GM12878 (cell line): Measurements from ENCODE around the gene CDC37. TPM values are rescaled to one million over a fixed set of nuclear protein-coding genes. Genes with fewer than 3 reads are reported as not detected.

Source experiments
- ATAC-seq: fragments of 200-7000 bp; cut with Tn5 transposase; 3 replicates; pipeline ENCODE4 v1.9.1; 2020; ENCODE audit warnings: mild to moderate bottlenecking, moderate library complexity
- BruUV-seq: library from RNA; stranded (reverse); fragments of 400-500 nt; replicated peaks from 2 replicates; lab custom pipeline; 2021; lab: Mats Ljungman, UMichigan
- CTCF ChIA-PET: fragments of 300-600 bp; sonication (Branson Sonifier 250); formaldehyde crosslinking; extraction: SDS; loops from one replicate; lab custom pipeline; 2021; ENCODE audit warnings: inconsistent platforms; lab: Yijun Ruan, JAX
- POLR2A ChIA-PET: fragments of 350-600 bp; formaldehyde crosslinking; extraction: SDS; loops from one replicate; lab custom pipeline; 2021; ENCODE audit warnings: inconsistent platforms; lab: Charles Lee
- RAD21 ChIA-PET: fragments of 300-600 bp; sonication (Branson Sonifier 250); formaldehyde crosslinking; loops from one replicate; lab custom pipeline; 2023; ENCODE audit warnings: antibody characterized with exemption; ENCODE audit not compliant: unreplicated experiment; lab: Charles Lee
- SMC1A ChIA-PET: fragments of 300-600 bp; sonication (Branson Sonifier 250); formaldehyde crosslinking; loops from one replicate; lab custom pipeline; 2023; ENCODE audit not compliant: unreplicated experiment, uncharacterized antibody; lab: Charles Lee
- DNase-seq: peaks from one replicate; pipeline ENCODE4 v3.0.0-alpha.2; 2011; ENCODE audit warnings: low read depth, low spot score
- FAIRE-seq: peaks from 3 replicates; lab custom pipeline; 2011; peaks lifted over from hg19 to GRCh38; lab: Jason Lieb, UNC
- H2AFZ ChIP-seq: 2 replicates; pipeline ENCODE4 v1.6.0; 2011; ENCODE audit warnings: low read depth, low read length, control low read depth; ENCODE audit not compliant: control insufficient read depth
- H3K27ac ChIP-seq: 2 replicates; pipeline ENCODE4 v1.5.1; 2011; ENCODE audit warnings: control low read depth; ENCODE audit not compliant: control insufficient read depth, insufficient read depth
- H3K27me3 ChIP-seq, 2 experiments: replicated peaks in 1 of 2; 2 replicates each; pipeline versions ENCODE4 v1.6.0 to v1.6.1; 2011; ENCODE audit warnings: low read length in 1 of 2; ENCODE audit not compliant: control insufficient read depth in 2 of 2, insufficient read depth in 2 of 2
- H3K36me3 ChIP-seq, 2 experiments: 2 replicates each; pipeline ENCODE4 v1.5.1; 2011; ENCODE audit warnings: low read length in 1 of 2; ENCODE audit not compliant: control insufficient read depth in 2 of 2, insufficient read depth in 2 of 2
- H3K4me1 ChIP-seq: 2 replicates; pipeline ENCODE4 v1.6.1; 2011; ENCODE audit warnings: mild to moderate bottlenecking, low read length, moderate library complexity, mixed read lengths; ENCODE audit not compliant: control insufficient read depth, insufficient read depth
- H3K4me2 ChIP-seq: 2 replicates; pipeline ENCODE4 v1.6.0; 2011; ENCODE audit warnings: control low read depth; ENCODE audit not compliant: control insufficient read depth, insufficient read depth
- H3K4me3 ChIP-seq: fragments of 200-600 bp; sonication (generic); 2 replicates; pipeline ENCODE4 v1.5.1; 2016
- H3K79me2 ChIP-seq: 2 replicates; pipeline ENCODE4 v1.6.0; 2011; ENCODE audit warnings: low read length; ENCODE audit not compliant: control insufficient read depth, insufficient read depth
- H3K9ac ChIP-seq: 2 replicates; pipeline ENCODE4 v1.8.0; 2011; ENCODE audit warnings: low read length, control low read depth, mixed read lengths; ENCODE audit not compliant: control insufficient read depth, insufficient read depth
- H3K9me3 ChIP-seq: replicated peaks from 3 replicates; pipeline ENCODE4 v1.5.1; 2011; ENCODE audit warnings: mild to moderate bottlenecking, low read length; ENCODE audit not compliant: control insufficient read depth, insufficient read depth
- H4K20me1 ChIP-seq: 2 replicates; pipeline ENCODE4 v1.6.0; 2011; ENCODE audit not compliant: control insufficient read depth, insufficient read depth
- BCL11A ChIP-seq: IDR thresholded peaks from 2 replicates; pipeline ENCODE4 v1.6.1; 2011; ENCODE audit warnings: low read depth, low read length
- MYB ChIP-seq: fragments of 150-350 bp; IDR thresholded peaks from 2 replicates; pipeline ENCODE4 v1.6.1; 2014; ENCODE audit warnings: mild to moderate bottlenecking, low read depth, low read length, borderline replicate concordance
- NKRF ChIP-seq: fragments of 450-650 bp; conservative IDR thresholded peaks from 2 replicates; pipeline ENCODE4 v1.6.1; 2017; ENCODE audit warnings: mild to moderate bottlenecking, moderate library complexity
- WRNIP1 ChIP-seq: IDR thresholded peaks from 2 replicates; pipeline ENCODE4 v1.6.1; 2011; ENCODE audit warnings: low read depth, low read length, improper control_type of control experiment, borderline replicate concordance
- WGBS: methylation state at CpG from one replicate; pipeline ENCODE4 v1.1.6; 2016; ENCODE audit warnings: low lambda C conversion rate; ENCODE audit not compliant: insufficient replicate concordance, insufficient coverage; ENCODE audit errors: missing lambda C conversion rate; 5-methylcytosine and 5-hydroxymethylcytosine counted together
- in situ Hi-C: fragments of 300-500 bp; cut with MboI; formaldehyde crosslinking; loops from 9 replicates; pipeline ENCODE4 v1.14.3; 2018; ENCODE audit warnings: mixed read lengths
- intact Hi-C: fragments of 100-400 bp; cut with micrococcal nuclease; formaldehyde crosslinking; loops from one replicate; pipeline ENCODE4 v1.14.2; 2022; ENCODE audit not compliant: unreplicated experiment
- polyA plus RNA-seq, 11 experiments: library from polyadenylated mRNA; depleted of rRNA in 4 of 11; unstranded in 6 of 11; stranded (reverse) in 5 of 11; fragments of >200 nt; fragmentation: Nextera tagmentation in 4 of 11; fragmentation: Illumina TruSeq in 1 of 11; extraction: Ambion mirVana in 4 of 11; extraction: Trizol in 1 of 11; gene quantifications; 1 replicate in 1 of 11; 2 replicates in 10 of 11; pipeline versions ENCODE4 v1.2.1 to v1.2.3, GENCODE V29; 2011 to 2016; ENCODE audit warnings: inconsistent platforms in 2 of 11, missing spikeins in 2 of 11, low read depth in 1 of 11
- total RNA-seq, 4 experiments: library from RNA; depleted of rRNA in 3 of 4; stranded (reverse); fragments of >200 nt in 3 of 4; fragmentation: Illumina TruSeq in 1 of 4; extraction: Trizol in 1 of 4; gene quantifications; 2 replicates each; pipeline versions ENCODE4 v1.2.1 to v1.2.3, GENCODE V29; 2013 to 2021

The CDC37 gene
- total and polyA plus RNA-seq, 10 of the 15 experiments (the other 5 are each of a cell fraction or from before 2014, with no cell fraction given), result 4.7 to 265 (median 176) TPM

- DNase-seq, result no peak
- 98% methylated on average over 18 of the region's 18 CpGs for WGBS
- no peak for ATAC-seq
- H2AFZ ChIP-seq, result no peak overlapping the region
- RAD21 ChIA-PET, result interaction anchor here (0.6 kb wide), 1 partner anchor 13 kb away, joined by 3 read pairs; no protein-coding TSS in a partner anchor
- no peaks in the 10 kb centered on the region for H3K27me3 ChIP-seq
- no peaks in the 10 kb centered on the region; the same call in 1 of the 2 replicates for H4K20me1 ChIP-seq
- no peaks in the 10 kb centered on the region for H3K9me3 ChIP-seq
- no peak for TF ChIP-seq WRNIP1
- no peak for TF ChIP-seq NKRF
- no peak for TF ChIP-seq BCL11A
- no peak for TF ChIP-seq MYB
- TF ChIP-seq, all 136 proteins: peak for 0
- SMC1A ChIA-PET, result no interaction called here
- Histone ChIP-seq H3K27ac (no peak overlapping the region), H3K79me2 (no peaks in the 10 kb centered on the region; the same call in 1 of the 2 replicates), H3K36me3 (peaks cover 24 to 48% of the 10 kb centered on the region in 2 experiments), H3K4me3 (no peak overlapping the region), H3K9ac (no peak overlapping the region), H3K4me1 (no peaks in the 10 kb centered on the region), H3K4me2 (no peak overlapping the region)
- POLR2A ChIA-PET, result interaction anchor here (0.5 kb wide), 2 partner anchors 88 to 143 kb away, joined by 4 read pairs; no protein-coding TSS in a partner anchor
- in situ Hi-C loops, result no loop called here
- intact Hi-C loops, result no loop called here
- CTCF ChIA-PET, result interaction anchor here (0.7 kb wide), 1 partner anchor 502 kb away, joined by 3 read pairs; no protein-coding TSS in a partner anchor
- no peak for FAIRE-seq
- no TSS peak for BruUV-seq
These were observed 41.1 kb downstream of the CDC37 start for GRCh38 chr19:10362259-10362658.
